HepG2 (cell line): ENCODE data around the gene MYL11. TPM values are rescaled to one million over a fixed set of nuclear protein-coding genes. Genes with fewer than 3 reads are reported as not detected.

Source experiments
- SCMH1 ChIP-seq: sonication (generic); formaldehyde crosslinking; IDR thresholded peaks from 2 replicates; pipeline ENCODE4 v1.9.0; 2021; ENCODE audit warnings: missing genetic modification reagents, mild to moderate bottlenecking, borderline replicate concordance
- ZBTB1 ChIP-seq: sonication (generic); formaldehyde crosslinking; IDR thresholded peaks from 2 replicates; pipeline ENCODE4 v1.4.0; 2020; ENCODE audit warnings: missing genetic modification reagents, borderline replicate concordance
- polyA plus RNA-seq, 8 experiments: library from polyadenylated mRNA; depleted of rRNA in 3 of 8; stranded (reverse) in 7 of 8; unstranded in 1 of 8; fragments of >200 nt; fragmentation: Illumina TruSeq in 4 of 8; extraction: Trizol in 4 of 8; gene quantifications; 2 replicates each; pipeline versions ENCODE4 v1.2.1 to v1.2.3, GENCODE V29; 2011 to 2016; ENCODE audit warnings: low read depth in 4 of 8, missing spikeins in 1 of 8, mixed read lengths in 1 of 8; ENCODE audit not compliant: insufficient read depth in 1 of 8
- total RNA-seq, 5 experiments: library from RNA; depleted of rRNA; stranded (reverse); fragments of >200 nt; fragmentation: Illumina TruSeq; extraction: Trizol; gene quantifications; 2 replicates each; pipeline ENCODE4 v1.2.3, GENCODE V29; 2016; ENCODE audit warnings: low read depth in 1 of 5
- TF ChIP-seq, protein P1 (sequence below): sonication (generic); formaldehyde crosslinking; IDR thresholded peaks from 2 replicates; pipeline ENCODE4 v1.9.0; 2021; ENCODE audit warnings: mild to moderate bottlenecking, missing genetic modification reagents
- TF ChIP-seq, protein P2 (sequence below): sonication (generic); formaldehyde crosslinking; conservative IDR thresholded peaks from 2 replicates; pipeline ENCODE4 v1.4.0; 2020; ENCODE audit warnings: missing genetic modification reagents
- TF ChIP-seq, protein P3 (sequence below), 2 experiments: sonication (generic) in 1 of 2; formaldehyde crosslinking in 1 of 2; IDR thresholded peaks; 2 replicates each; pipeline versions ENCODE4 v1.4.0 to v1.6.1; 2016 to 2020; ENCODE audit warnings: borderline replicate concordance in 1 of 2, low read depth in 1 of 2, mild to moderate bottlenecking in 1 of 2, missing genetic modification reagents in 1 of 2
- TF ChIP-seq, protein P4 (sequence below): sonication (generic); formaldehyde crosslinking; IDR thresholded peaks from 2 replicates; pipeline ENCODE4 v1.9.0; 2022; ENCODE audit warnings: missing genetic modification reagents, mild to moderate bottlenecking, borderline replicate concordance
- TF ChIP-seq, protein P5 (sequence below): sonication (generic); formaldehyde crosslinking; conservative IDR thresholded peaks from 2 replicates; pipeline ENCODE4 v1.5.0; 2020; ENCODE audit warnings: missing genetic modification reagents

The MYL11 gene
- total and polyA plus RNA-seq, 2 of the 13 experiments (the other 11 are each of a cell fraction or from before 2014, with no cell fraction given): not detected

DNA sequence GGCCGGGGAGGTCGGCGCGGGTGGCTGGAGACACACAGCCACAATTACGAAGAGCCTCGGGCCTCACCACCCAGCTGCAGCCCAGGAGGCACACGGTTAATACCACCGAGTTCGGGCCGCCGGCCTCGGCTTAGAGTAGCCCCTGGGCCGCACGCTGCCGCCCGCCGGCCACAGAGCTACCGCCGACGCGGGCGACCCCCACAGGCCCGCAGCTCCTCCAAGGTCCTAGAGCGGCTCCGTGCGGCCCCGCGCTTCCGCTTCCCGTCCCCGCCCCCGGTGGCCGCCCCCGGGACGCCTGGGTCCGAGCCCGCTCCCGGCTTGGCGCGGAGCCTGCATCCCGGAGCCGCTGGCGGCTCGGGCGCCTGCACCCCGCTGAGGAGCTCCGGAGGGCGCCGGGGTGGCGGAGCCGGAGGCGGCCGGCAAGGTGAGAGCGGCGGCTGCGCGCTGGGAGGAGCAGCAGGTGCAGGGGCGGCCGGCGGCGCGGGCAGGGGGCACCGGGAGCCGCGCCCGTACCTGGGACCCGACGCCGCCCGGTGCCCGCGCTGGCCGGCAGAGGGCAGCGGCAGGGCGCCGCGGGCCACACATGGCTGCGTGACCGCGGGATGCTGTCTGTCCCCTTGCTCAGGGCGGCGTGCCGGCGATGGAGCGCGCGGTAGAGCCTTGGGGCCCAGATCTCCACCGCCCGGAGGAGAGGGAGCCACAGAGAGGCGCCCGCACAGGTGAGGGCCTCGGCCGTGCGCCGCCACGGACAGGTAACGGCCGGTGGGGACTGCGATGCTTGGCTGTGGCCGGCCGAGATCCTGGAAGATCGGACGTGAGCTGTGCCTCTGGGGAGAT is 20.8 kb downstream of the MYL11 start, which contains the start of gene ZNF48 (continued):
- TF ChIP-seq, protein P1, sequence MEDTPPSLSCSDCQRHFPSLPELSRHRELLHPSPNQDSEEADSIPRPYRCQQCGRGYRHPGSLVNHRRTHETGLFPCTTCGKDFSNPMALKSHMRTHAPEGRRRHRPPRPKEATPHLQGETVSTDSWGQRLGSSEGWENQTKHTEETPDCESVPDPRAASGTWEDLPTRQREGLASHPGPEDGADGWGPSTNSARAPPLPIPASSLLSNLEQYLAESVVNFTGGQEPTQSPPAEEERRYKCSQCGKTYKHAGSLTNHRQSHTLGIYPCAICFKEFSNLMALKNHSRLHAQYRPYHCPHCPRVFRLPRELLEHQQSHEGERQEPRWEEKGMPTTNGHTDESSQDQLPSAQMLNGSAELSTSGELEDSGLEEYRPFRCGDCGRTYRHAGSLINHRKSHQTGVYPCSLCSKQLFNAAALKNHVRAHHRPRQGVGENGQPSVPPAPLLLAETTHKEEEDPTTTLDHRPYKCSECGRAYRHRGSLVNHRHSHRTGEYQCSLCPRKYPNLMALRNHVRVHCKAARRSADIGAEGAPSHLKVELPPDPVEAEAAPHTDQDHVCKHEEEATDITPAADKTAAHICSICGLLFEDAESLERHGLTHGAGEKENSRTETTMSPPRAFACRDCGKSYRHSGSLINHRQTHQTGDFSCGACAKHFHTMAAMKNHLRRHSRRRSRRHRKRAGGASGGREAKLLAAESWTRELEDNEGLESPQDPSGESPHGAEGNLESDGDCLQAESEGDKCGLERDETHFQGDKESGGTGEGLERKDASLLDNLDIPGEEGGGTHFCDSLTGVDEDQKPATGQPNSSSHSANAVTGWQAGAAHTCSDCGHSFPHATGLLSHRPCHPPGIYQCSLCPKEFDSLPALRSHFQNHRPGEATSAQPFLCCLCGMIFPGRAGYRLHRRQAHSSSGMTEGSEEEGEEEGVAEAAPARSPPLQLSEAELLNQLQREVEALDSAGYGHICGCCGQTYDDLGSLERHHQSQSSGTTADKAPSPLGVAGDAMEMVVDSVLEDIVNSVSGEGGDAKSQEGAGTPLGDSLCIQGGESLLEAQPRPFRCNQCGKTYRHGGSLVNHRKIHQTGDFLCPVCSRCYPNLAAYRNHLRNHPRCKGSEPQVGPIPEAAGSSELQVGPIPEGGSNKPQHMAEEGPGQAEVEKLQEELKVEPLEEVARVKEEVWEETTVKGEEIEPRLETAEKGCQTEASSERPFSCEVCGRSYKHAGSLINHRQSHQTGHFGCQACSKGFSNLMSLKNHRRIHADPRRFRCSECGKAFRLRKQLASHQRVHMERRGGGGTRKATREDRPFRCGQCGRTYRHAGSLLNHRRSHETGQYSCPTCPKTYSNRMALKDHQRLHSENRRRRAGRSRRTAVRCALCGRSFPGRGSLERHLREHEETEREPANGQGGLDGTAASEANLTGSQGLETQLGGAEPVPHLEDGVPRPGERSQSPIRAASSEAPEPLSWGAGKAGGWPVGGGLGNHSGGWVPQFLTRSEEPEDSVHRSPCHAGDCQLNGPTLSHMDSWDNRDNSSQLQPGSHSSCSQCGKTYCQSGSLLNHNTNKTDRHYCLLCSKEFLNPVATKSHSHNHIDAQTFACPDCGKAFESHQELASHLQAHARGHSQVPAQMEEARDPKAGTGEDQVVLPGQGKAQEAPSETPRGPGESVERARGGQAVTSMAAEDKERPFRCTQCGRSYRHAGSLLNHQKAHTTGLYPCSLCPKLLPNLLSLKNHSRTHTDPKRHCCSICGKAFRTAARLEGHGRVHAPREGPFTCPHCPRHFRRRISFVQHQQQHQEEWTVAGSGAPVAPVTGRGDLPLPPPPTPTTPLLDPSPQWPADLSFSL (CRISPR knock-in tag): no peak
- TF ChIP-seq, protein P2, sequence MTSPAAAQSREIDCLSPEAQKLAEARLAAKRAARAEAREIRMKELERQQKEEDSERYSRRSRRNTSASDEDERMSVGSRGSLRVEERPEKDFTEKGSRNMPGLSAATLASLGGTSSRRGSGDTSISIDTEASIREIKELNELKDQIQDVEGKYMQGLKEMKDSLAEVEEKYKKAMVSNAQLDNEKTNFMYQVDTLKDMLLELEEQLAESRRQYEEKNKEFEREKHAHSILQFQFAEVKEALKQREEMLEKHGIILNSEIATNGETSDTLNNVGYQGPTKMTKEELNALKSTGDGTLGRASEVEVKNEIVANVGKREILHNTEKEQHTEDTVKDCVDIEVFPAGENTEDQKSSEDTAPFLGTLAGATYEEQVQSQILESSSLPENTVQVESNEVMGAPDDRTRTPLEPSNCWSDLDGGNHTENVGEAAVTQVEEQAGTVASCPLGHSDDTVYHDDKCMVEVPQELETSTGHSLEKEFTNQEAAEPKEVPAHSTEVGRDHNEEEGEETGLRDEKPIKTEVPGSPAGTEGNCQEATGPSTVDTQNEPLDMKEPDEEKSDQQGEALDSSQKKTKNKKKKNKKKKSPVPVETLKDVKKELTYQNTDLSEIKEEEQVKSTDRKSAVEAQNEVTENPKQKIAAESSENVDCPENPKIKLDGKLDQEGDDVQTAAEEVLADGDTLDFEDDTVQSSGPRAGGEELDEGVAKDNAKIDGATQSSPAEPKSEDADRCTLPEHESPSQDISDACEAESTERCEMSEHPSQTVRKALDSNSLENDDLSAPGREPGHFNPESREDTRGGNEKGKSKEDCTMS: no peak
- TF ChIP-seq, protein P3, sequence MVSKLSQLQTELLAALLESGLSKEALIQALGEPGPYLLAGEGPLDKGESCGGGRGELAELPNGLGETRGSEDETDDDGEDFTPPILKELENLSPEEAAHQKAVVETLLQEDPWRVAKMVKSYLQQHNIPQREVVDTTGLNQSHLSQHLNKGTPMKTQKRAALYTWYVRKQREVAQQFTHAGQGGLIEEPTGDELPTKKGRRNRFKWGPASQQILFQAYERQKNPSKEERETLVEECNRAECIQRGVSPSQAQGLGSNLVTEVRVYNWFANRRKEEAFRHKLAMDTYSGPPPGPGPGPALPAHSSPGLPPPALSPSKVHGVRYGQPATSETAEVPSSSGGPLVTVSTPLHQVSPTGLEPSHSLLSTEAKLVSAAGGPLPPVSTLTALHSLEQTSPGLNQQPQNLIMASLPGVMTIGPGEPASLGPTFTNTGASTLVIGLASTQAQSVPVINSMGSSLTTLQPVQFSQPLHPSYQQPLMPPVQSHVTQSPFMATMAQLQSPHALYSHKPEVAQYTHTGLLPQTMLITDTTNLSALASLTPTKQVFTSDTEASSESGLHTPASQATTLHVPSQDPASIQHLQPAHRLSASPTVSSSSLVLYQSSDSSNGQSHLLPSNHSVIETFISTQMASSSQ (IDR thresholded peaks at IDR 0.05; ENCODE audit: low read depth): no peak
- TF ChIP-seq, protein P3 (CRISPR knock-in tag; IDR thresholded peaks at IDR 0.05; ENCODE audit: borderline replicate concordance): peak; percentile 67; the same call in 1 of the 2 replicates
- TF ChIP-seq, protein P4, sequence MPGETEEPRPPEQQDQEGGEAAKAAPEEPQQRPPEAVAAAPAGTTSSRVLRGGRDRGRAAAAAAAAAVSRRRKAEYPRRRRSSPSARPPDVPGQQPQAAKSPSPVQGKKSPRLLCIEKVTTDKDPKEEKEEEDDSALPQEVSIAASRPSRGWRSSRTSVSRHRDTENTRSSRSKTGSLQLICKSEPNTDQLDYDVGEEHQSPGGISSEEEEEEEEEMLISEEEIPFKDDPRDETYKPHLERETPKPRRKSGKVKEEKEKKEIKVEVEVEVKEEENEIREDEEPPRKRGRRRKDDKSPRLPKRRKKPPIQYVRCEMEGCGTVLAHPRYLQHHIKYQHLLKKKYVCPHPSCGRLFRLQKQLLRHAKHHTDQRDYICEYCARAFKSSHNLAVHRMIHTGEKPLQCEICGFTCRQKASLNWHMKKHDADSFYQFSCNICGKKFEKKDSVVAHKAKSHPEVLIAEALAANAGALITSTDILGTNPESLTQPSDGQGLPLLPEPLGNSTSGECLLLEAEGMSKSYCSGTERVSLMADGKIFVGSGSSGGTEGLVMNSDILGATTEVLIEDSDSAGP (CRISPR knock-in tag): peak; percentile 94
- TF ChIP-seq, protein P5, sequence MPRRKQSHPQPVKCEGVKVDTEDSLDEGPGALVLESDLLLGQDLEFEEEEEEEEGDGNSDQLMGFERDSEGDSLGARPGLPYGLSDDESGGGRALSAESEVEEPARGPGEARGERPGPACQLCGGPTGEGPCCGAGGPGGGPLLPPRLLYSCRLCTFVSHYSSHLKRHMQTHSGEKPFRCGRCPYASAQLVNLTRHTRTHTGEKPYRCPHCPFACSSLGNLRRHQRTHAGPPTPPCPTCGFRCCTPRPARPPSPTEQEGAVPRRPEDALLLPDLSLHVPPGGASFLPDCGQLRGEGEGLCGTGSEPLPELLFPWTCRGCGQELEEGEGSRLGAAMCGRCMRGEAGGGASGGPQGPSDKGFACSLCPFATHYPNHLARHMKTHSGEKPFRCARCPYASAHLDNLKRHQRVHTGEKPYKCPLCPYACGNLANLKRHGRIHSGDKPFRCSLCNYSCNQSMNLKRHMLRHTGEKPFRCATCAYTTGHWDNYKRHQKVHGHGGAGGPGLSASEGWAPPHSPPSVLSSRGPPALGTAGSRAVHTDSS (CRISPR knock-in tag): no peak
- no peak for TF ChIP-seq ZBTB1
- TF ChIP-seq SCMH1: no peak
